NCI-H774 (cell line): Measurements from ENCODE around the gene TNFRSF1B.
"Not testable (repeated sequence)": the region's sequence is repeated elsewhere in the genome, so short reads cannot be mapped to it uniquely, and the experiment has no call there.

Source experiments
- DNase-seq: peaks from one replicate; lab custom pipeline; 2025; lab: John Stamatoyannopoulos, UW

TNFRSF1B gene

GRCh38 chr1:12220890-12221289, 54.1 kb downstream of the TNFRSF1B start:
- DNase-seq, result no peak

- not testable (repeated sequence) for DNase-seq
These were observed 55.9 kb downstream of the TNFRSF1B start for GRCh38 chr1:12222700-12223099.

- not testable (repeated sequence) for DNase-seq
These were observed 57.3 kb downstream of the TNFRSF1B start for GRCh38 chr1:12224092-12224491.

- DNase-seq, result no peak
These were observed 62.2 kb downstream of the TNFRSF1B start for GRCh38 chr1:12228979-12229378.

GRCh38 chr1:12229386-12229834, 62.6 kb downstream of the TNFRSF1B start:
- no peak for DNase-seq

GRCh38 chr1:12229835-12230548, 63.2 kb downstream of the TNFRSF1B start, which contains the start of gene VPS13D:
Gene VPS13D, plus strand, starts transcription at chr1:12230030. Its CDS starts 4,237 bp downstream, at chr1:12234267.
- DNase-seq, result peak; percentile 54

- no peak for DNase-seq
These were observed 63.9 kb downstream of the TNFRSF1B start for GRCh38 chr1:12230549-12231275.

GRCh38 chr1:12231276-12231595, 64.4 kb downstream of the TNFRSF1B start:
- DNase-seq, result no peak

GRCh38 chr1:12232221-12232620, 65.4 kb downstream of the TNFRSF1B start:
- no peak for DNase-seq

GRCh38 chr1:12244078-12244477, 77.3 kb downstream of the TNFRSF1B start:
- DNase-seq, result no peak

- DNase-seq, result no peak
These were observed 77.8 kb downstream of the TNFRSF1B start for GRCh38 chr1:12244585-12244984.

GRCh38 chr1:12245116-12245515, 78.3 kb downstream of the TNFRSF1B start:
- DNase-seq, result no peak

GRCh38 chr1:12245733-12246132, 78.9 kb downstream of the TNFRSF1B start:
- no peak for DNase-seq

GRCh38 chr1:12246584-12246983, 79.8 kb downstream of the TNFRSF1B start:
- no peak for DNase-seq

GRCh38 chr1:12249181-12249580, 82.4 kb downstream of the TNFRSF1B start:
- DNase-seq, result no peak

- no peak for DNase-seq
These were observed 83.0 kb downstream of the TNFRSF1B start for GRCh38 chr1:12249748-12250147.

GRCh38 chr1:12251442-12251841, 84.7 kb downstream of the TNFRSF1B start:
- DNase-seq, result no peak

GRCh38 chr1:12255913-12256312, 89.1 kb downstream of the TNFRSF1B start:
- DNase-seq, result no peak

- DNase-seq, result no peak
These were observed 91.5 kb downstream of the TNFRSF1B start for GRCh38 chr1:12258272-12258671.
